ENCODE results near the gene RGL1.

The RGL1 gene

DNA sequence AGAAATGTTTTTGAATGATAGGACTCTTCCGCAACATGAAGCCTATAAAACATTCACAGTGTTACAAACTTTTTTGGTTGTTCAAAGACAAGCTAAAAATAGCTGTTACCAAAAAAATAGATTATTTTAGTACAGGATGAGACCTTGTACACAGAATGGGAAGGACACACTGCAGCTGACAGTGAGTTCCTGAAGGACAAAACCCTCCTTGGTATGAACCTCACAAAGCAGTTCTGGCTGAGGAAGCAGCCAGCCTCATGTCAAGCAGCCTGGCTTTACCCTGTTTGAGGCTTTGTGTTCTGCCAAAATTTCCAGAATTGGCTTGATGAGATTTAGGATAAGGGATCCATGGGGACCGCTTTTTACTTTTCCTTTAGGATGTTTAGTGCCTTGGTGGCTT, 93.7 kb downstream of the RGL1 start:
- Histone ChIP-seq H3K27ac (ENCODE audit: low read length) (no peak overlapping the region), H3K9me3 (ENCODE audit: control insufficient read depth, insufficient read depth, low read length) (no peaks in the 10 kb centered on the region), H3K4me3 (ENCODE audit: low read length) (no peak overlapping the region), H3K27me3 (ENCODE audit: control insufficient read depth, insufficient read depth, low read length) (no peaks in the 10 kb centered on the region), H3K36me3 (ENCODE audit: control insufficient read depth, insufficient read depth, low read length) (no peaks in the 10 kb centered on the region), H3K4me1 (ENCODE audit: control insufficient read depth, insufficient read depth, low read length) (no peaks in the 10 kb centered on the region)
- WGBS (ENCODE audit: insufficient coverage, insufficient read length) = no CpG with 5 or more reads among the region's 2 CpGs
- DNase-seq (ENCODE audit: low read depth, low spot score) = no peak

DNA sequence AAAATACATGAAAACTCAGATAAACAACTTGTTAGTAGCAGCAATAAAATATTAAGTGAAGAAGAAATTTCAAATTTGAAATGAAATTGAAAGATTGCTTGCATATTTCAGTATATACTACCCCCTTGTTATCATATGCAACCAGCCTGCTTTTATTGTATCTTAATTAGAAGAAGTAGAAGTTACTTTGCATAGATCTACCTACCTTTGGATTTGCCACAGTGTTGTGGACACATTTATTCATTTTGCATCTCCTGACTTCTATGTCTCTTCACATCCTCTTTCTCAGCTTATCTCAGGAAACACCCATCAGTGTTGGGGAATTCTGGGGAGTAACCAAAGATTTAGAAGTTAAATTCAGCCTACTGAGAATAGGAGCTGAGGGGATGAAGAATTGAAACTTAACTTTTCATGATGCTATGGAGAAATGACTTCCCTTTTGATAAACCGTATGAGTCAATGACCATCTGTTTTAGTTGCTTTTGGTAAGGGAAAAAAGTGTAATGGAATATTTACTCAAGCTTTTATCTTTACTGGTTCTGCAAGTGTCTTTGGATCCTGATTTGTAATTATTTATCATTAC, 96.9 kb downstream of the RGL1 start:
- Histone ChIP-seq H3K9me3 (ENCODE audit: control insufficient read depth, insufficient read depth, low read length) (no peaks in the 10 kb centered on the region), H3K4me3 (ENCODE audit: low read length) (no peak overlapping the region), H3K4me1 (ENCODE audit: control insufficient read depth, insufficient read depth, low read length) (no peaks in the 10 kb centered on the region), H3K27me3 (ENCODE audit: control insufficient read depth, insufficient read depth, low read length) (no peaks in the 10 kb centered on the region), H3K27ac (ENCODE audit: low read length) (no peak overlapping the region), H3K36me3 (ENCODE audit: control insufficient read depth, insufficient read depth, low read length) (no peaks in the 10 kb centered on the region)
- WGBS (ENCODE audit: insufficient coverage, insufficient read length) = no CpG with 5 or more reads among the region's 1 CpG
- no peak for DNase-seq (ENCODE audit: low read depth, low spot score)

DNA sequence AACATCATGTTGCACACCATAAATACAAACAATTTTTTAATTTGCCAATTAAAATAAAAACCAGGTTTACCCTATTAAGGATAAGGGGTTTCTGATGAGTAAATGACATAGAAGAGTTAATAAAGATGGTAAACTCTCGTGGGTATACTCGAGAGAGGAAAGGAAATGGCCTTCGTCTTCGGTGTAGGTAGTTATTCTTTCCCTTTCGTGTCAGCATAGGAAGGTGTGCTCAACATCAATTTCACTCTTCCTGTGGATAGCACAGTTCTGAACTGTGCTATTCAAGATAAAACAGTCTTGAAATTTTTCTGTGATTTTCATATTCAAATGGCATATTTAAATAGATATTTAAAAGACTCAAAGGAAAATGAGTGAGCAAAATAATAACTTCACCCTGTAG, 98.2 kb downstream of the RGL1 start:
- H3K9me3 ChIP-seq (ENCODE audit: control insufficient read depth, insufficient read depth, low read length) = no peaks in the 10 kb centered on the region
- H3K27ac ChIP-seq (ENCODE audit: low read length) = no peak overlapping the region
- H3K4me3 ChIP-seq (ENCODE audit: low read length) = no peak overlapping the region
- no peaks in the 10 kb centered on the region for H3K27me3 ChIP-seq (ENCODE audit: control insufficient read depth, insufficient read depth, low read length)
- no CpG with 5 or more reads among the region's 5 CpGs for WGBS (ENCODE audit: insufficient coverage, insufficient read length)
- no peaks in the 10 kb centered on the region for H3K4me1 ChIP-seq (ENCODE audit: control insufficient read depth, insufficient read depth, low read length)
- no peak for DNase-seq (ENCODE audit: low read depth, low spot score)
- H3K36me3 ChIP-seq (ENCODE audit: control insufficient read depth, insufficient read depth, low read length) = no peaks in the 10 kb centered on the region

GRCh38 chr1:183905508-183906113, 100.7 kb downstream of the RGL1 start:
- Histone ChIP-seq H3K27me3 (ENCODE audit: control insufficient read depth, insufficient read depth, low read length) (no peaks in the 10 kb centered on the region), H3K27ac (ENCODE audit: low read length) (no peak overlapping the region), H3K36me3 (ENCODE audit: control insufficient read depth, insufficient read depth, low read length) (no peaks in the 10 kb centered on the region), H3K4me1 (ENCODE audit: control insufficient read depth, insufficient read depth, low read length) (no peaks in the 10 kb centered on the region), H3K4me3 (ENCODE audit: low read length) (no peak overlapping the region), H3K9me3 (ENCODE audit: control insufficient read depth, insufficient read depth, low read length) (no peaks in the 10 kb centered on the region)
- WGBS (ENCODE audit: insufficient coverage, insufficient read length) = no CpG with 5 or more reads among the region's 6 CpGs
- DNase-seq (ENCODE audit: low read depth, low spot score) = no peak

- Histone ChIP-seq H3K4me3 (ENCODE audit: low read length) (no peak overlapping the region), H3K9me3 (ENCODE audit: control insufficient read depth, insufficient read depth, low read length) (no peaks in the 10 kb centered on the region), H3K27me3 (ENCODE audit: control insufficient read depth, insufficient read depth, low read length) (no peaks in the 10 kb centered on the region), H3K4me1 (ENCODE audit: control insufficient read depth, insufficient read depth, low read length) (no peaks in the 10 kb centered on the region), H3K27ac (ENCODE audit: low read length) (no peak overlapping the region), H3K36me3 (ENCODE audit: control insufficient read depth, insufficient read depth, low read length) (no peaks in the 10 kb centered on the region)
- WGBS (ENCODE audit: insufficient coverage, insufficient read length) = no CpG with 5 or more reads among the region's 4 CpGs
- no peak for DNase-seq (ENCODE audit: low read depth, low spot score)
Observed at GRCh38 chr1:183907070-183907469, 102.2 kb downstream of the RGL1 start.

- no CpG with 5 or more reads among the region's 4 CpGs for WGBS (ENCODE audit: insufficient coverage, insufficient read length)
- H3K9me3 ChIP-seq (ENCODE audit: control insufficient read depth, insufficient read depth, low read length) = no peaks in the 10 kb centered on the region
- no peaks in the 10 kb centered on the region for H3K27me3 ChIP-seq (ENCODE audit: control insufficient read depth, insufficient read depth, low read length)
- DNase-seq (ENCODE audit: low read depth, low spot score) = no peak
- H3K27ac ChIP-seq (ENCODE audit: low read length) = no peak overlapping the region
- no peaks in the 10 kb centered on the region for H3K4me1 ChIP-seq (ENCODE audit: control insufficient read depth, insufficient read depth, low read length)
- H3K4me3 ChIP-seq (ENCODE audit: low read length) = no peak overlapping the region
- no peaks in the 10 kb centered on the region for H3K36me3 ChIP-seq (ENCODE audit: control insufficient read depth, insufficient read depth, low read length)
Observed at GRCh38 chr1:183908079-183908478, 103.2 kb downstream of the RGL1 start.

DNA sequence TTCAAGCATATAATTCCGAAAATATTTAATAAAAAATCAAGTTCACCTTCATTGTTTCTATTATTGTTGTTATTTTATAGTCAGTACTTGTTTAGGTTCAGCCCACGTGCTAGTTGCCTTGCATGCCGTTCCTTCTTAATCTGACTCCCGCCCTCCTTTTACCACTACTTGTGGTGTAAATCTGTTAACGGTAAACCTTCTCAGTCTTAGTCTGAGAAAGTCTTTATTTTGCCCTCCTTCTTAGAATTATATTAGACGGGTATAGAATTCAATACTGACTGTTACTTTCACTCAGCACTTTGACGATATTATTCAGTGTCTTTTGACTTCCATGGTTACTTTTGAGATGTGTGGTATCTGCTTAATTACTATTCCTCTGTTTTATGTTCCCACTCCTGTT, 104.8 kb downstream of the RGL1 start:
- Histone ChIP-seq H3K9me3 (ENCODE audit: control insufficient read depth, insufficient read depth, low read length) (no peaks in the 10 kb centered on the region), H3K36me3 (ENCODE audit: control insufficient read depth, insufficient read depth, low read length) (no peaks in the 10 kb centered on the region), H3K27ac (ENCODE audit: low read length) (no peak overlapping the region), H3K4me3 (ENCODE audit: low read length) (no peak overlapping the region), H3K27me3 (ENCODE audit: control insufficient read depth, insufficient read depth, low read length) (no peaks in the 10 kb centered on the region), H3K4me1 (ENCODE audit: control insufficient read depth, insufficient read depth, low read length) (no peaks in the 10 kb centered on the region)
- no CpG with 5 or more reads among the region's 7 CpGs for WGBS (ENCODE audit: insufficient coverage, insufficient read length)
- DNase-seq (ENCODE audit: low read depth, low spot score) = no peak

DNA sequence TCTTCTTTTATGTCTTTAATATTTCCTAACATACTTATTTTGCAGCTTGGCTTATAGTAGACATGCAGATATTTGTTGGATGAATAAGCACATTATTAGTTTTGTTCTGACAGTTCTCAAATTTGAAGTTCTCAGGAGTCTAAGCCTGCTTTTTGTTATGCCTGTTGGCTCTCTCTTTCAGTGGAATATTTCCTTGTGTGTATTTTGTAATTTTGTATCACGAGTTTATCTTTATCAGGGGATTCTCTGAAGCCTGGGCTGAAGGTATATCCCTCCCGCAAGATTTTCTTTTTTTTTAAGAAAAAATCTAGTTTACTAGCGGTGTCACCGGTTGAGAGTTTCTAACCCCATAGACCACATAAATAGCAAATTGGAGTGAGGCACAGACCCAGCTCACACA, 105.9 kb downstream of the RGL1 start:
- H3K27ac ChIP-seq (ENCODE audit: low read length) = no peak overlapping the region
- H3K9me3 ChIP-seq (ENCODE audit: control insufficient read depth, insufficient read depth, low read length) = no peaks in the 10 kb centered on the region
- no peak overlapping the region for H3K4me3 ChIP-seq (ENCODE audit: low read length)
- no CpG with 5 or more reads among the region's 4 CpGs for WGBS (ENCODE audit: insufficient coverage, insufficient read length)
- no peaks in the 10 kb centered on the region for H3K36me3 ChIP-seq (ENCODE audit: control insufficient read depth, insufficient read depth, low read length)
- no peak for DNase-seq (ENCODE audit: low read depth, low spot score)
- no peaks in the 10 kb centered on the region for H3K4me1 ChIP-seq (ENCODE audit: control insufficient read depth, insufficient read depth, low read length)
- H3K27me3 ChIP-seq (ENCODE audit: control insufficient read depth, insufficient read depth, low read length) = no peaks in the 10 kb centered on the region

DNA sequence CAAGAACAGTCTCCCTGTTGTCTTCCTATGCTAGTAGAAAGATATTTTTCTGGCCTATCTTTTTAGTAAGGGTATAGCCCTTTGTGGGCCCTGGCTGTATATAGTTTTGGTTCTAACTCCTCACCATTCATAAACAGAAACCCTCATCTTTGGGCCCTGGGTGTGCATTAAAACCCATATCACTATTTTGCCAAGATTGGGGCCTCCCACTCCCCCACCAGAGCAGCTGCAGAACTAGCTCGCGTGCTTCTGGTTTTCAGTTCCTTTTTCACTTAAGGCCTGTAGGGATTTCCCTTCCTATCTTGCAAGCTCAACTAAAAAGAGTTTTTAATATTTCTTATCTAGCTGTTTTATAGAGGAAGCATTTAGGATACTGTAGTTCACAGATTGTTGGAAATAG, 106.4 kb downstream of the RGL1 start:
- Histone ChIP-seq H3K27me3 (ENCODE audit: control insufficient read depth, insufficient read depth, low read length) (no peaks in the 10 kb centered on the region), H3K9me3 (ENCODE audit: control insufficient read depth, insufficient read depth, low read length) (no peaks in the 10 kb centered on the region), H3K4me3 (ENCODE audit: low read length) (no peak overlapping the region), H3K4me1 (ENCODE audit: control insufficient read depth, insufficient read depth, low read length) (no peaks in the 10 kb centered on the region), H3K36me3 (ENCODE audit: control insufficient read depth, insufficient read depth, low read length) (no peaks in the 10 kb centered on the region), H3K27ac (ENCODE audit: low read length) (no peak overlapping the region)
- WGBS (ENCODE audit: insufficient coverage, insufficient read length) = no CpG with 5 or more reads among the region's 2 CpGs
- DNase-seq (ENCODE audit: low read depth, low spot score) = no peak

DNA sequence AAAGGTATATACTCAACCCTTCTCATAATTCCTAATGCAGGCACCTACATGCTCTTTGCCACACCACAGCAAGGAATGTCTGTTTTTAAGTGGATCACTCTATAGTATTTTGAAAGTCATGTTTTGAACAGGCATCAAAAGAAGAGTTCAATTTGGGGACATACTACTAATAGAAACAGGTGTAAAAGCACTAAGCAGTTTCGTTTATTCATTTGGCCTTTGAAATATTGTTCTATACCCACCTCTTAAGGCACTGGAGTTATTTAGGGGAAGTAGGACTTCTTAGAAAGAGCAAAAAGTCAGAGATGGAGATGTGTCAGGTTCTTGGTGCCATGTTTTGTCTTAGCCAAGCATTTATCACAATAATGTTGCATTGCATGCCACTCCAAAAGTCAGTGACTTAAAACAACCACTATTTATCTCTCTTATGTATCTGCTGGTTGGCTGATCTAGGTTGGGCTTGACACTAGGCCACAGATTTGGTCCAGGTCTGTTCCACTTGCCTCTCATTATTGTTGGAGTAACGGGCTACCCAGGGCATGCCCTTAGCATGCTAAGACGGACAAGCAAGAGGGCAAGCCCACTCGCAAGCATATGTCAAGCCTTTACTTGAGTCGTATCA, 107.5 kb downstream of the RGL1 start:
- no peak for DNase-seq (ENCODE audit: low read depth, low spot score)
- Histone ChIP-seq H3K9me3 (ENCODE audit: control insufficient read depth, insufficient read depth, low read length) (no peaks in the 10 kb centered on the region), H3K27ac (ENCODE audit: low read length) (no peak overlapping the region), H3K36me3 (ENCODE audit: control insufficient read depth, insufficient read depth, low read length) (no peaks in the 10 kb centered on the region), H3K27me3 (ENCODE audit: control insufficient read depth, insufficient read depth, low read length) (no peaks in the 10 kb centered on the region), H3K4me3 (ENCODE audit: low read length) (no peak overlapping the region), H3K4me1 (ENCODE audit: control insufficient read depth, insufficient read depth, low read length) (no peaks in the 10 kb centered on the region)
- no CpG with 5 or more reads among the region's 5 CpGs for WGBS (ENCODE audit: insufficient coverage, insufficient read length)

DNA sequence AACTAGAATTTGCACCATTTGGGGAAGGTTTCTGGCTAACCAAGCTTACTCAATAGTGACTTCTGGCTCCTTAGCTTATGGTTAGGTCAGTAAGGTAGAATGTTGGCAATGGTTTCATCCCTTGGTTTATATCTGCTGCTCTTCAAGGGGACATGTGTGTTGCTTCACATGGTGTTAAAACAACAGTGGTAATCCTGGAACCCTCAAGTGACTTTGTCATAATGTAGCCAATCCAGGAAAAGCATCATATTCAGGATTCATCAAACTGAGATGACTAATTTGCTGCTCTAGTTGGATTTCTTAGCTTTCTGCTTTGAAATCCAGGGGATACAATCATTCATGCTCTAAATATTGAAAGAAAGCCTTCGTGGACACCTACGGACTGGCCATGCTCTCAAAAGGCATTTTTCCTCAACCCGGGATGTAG, 108.7 kb downstream of the RGL1 start:
- Histone ChIP-seq H3K27me3 (ENCODE audit: control insufficient read depth, insufficient read depth, low read length) (no peaks in the 10 kb centered on the region), H3K9me3 (ENCODE audit: control insufficient read depth, insufficient read depth, low read length) (no peaks in the 10 kb centered on the region), H3K4me3 (ENCODE audit: low read length) (no peak overlapping the region), H3K27ac (ENCODE audit: low read length) (no peak overlapping the region), H3K4me1 (ENCODE audit: control insufficient read depth, insufficient read depth, low read length) (no peaks in the 10 kb centered on the region), H3K36me3 (ENCODE audit: control insufficient read depth, insufficient read depth, low read length) (no peaks in the 10 kb centered on the region)
- no CpG with 5 or more reads among the region's 3 CpGs for WGBS (ENCODE audit: insufficient coverage, insufficient read length)
- DNase-seq (ENCODE audit: low read depth, low spot score) = no peak
